Urinary bladder (tissue), 4 donors: ENCODE results near the gene ACTA2. TPM values are rescaled to one million over a fixed set of nuclear protein-coding genes. Genes with fewer than 3 reads are reported as not detected.
"Not testable (repeated sequence)": the region's sequence is repeated elsewhere in the genome, so short reads cannot be mapped to it uniquely, and the experiment has no call there.

Experiments used
- DNase-seq: peaks from one replicate; pipeline ENCODE4 v3.0.0-alpha.2; 2015; ENCODE audit errors: extremely low spot score
- H3K27ac ChIP-seq: one replicate; pipeline ENCODE4 v1.5.1; 2013; ENCODE audit warnings: low read depth, mild to moderate bottlenecking, moderate library complexity
- H3K36me3 ChIP-seq: one replicate; pipeline ENCODE4 v1.6.1; 2013; ENCODE audit warnings: mild to moderate bottlenecking, moderate library complexity; ENCODE audit not compliant: insufficient read depth
- H3K4me1 ChIP-seq: one replicate; pipeline ENCODE4 v1.6.1; 2013; ENCODE audit warnings: mild to moderate bottlenecking, moderate library complexity; ENCODE audit not compliant: insufficient read depth
- H3K4me3 ChIP-seq: one replicate; pipeline ENCODE4 v1.5.1; 2013; ENCODE audit warnings: low read depth, low read length
- WGBS: extraction: QIAGEN DNeasy Blood & Tissue Kit; methylation state at CpG from one replicate; pipeline ENCODE4 v1.1.7; 2013; 5-methylcytosine and 5-hydroxymethylcytosine counted together
- polyA plus RNA-seq: library from polyadenylated mRNA; stranded (reverse); fragments of 200-250 nt; gene quantifications from one replicate; pipeline ENCODE4 v1.2.3, GENCODE V29; 2013
- total RNA-seq: library from RNA; depleted of rRNA; stranded (reverse); fragments of >200 nt; gene quantifications from one replicate; pipeline ENCODE4 v1.2.3, GENCODE V29; 2014
- donor health status: healthy with polysubstance abuse.
- donor health status: healthy.

The ACTA2 gene
- total and polyA plus RNA-seq, 2 donors: 3,971 to 6,755 TPM

- Histone ChIP-seq H3K4me1 (no peaks in the 10 kb centered on the region), H3K4me3 (no peak overlapping the region), H3K27ac (no peak overlapping the region), H3K36me3 (no peaks in the 10 kb centered on the region)
- WGBS: 46% methylated on average over 2 of the region's 2 CpGs
- DNase-seq: no peak
Measured at GRCh38 chr10:88933564-88933963, 19.0 kb downstream of the ACTA2 start.

- Histone ChIP-seq H3K4me1 (no peaks in the 10 kb centered on the region), H3K27ac (no peak overlapping the region), H3K36me3 (no peaks in the 10 kb centered on the region), H3K4me3 (no peak overlapping the region)
- WGBS: 29% methylated on average over 7 of the region's 7 CpGs
- DNase-seq: no peak
Measured at GRCh38 chr10:88932539-88933256, 19.9 kb downstream of the ACTA2 start.

- 66% methylated on average over 5 of the region's 5 CpGs for WGBS
- H3K27ac ChIP-seq, DNase-seq, H3K4me3 ChIP-seq, H3K36me3 ChIP-seq, H3K4me1 ChIP-seq: not testable (repeated sequence)
Measured at GRCh38 chr10:88932029-88932428, 20.5 kb downstream of the ACTA2 start.

- Histone ChIP-seq H3K36me3 (no peaks in the 10 kb centered on the region), H3K4me1 (no peaks in the 10 kb centered on the region), H3K4me3 (no peak overlapping the region), H3K27ac (peak overlapping the region; percentile 28)
- WGBS: 47% methylated on average over 1 of the region's 1 CpG
- DNase-seq: no peak
Measured at GRCh38 chr10:88931548-88931947, 21.0 kb downstream of the ACTA2 start.

DNA sequence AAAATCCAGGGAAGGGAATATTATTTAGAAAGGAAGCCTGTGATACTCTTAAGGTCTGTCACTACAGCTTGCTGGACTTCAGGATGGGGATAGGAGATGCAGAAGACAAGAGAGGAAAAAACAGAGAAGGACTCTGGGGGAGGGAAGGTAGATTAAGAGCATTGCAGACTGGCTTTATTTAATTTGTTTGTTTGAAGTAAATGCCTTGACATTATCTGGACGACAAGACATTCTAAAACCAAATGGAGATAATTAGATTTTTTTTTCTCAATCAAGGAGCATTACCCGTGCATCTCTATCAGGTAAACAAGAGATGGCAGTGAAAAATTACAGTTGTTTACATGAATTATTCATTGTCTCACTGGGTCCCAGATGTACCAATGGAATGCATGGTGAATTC, 24.3 kb downstream of the ACTA2 start:
- no peak for DNase-seq
- 49% methylated on average over 2 of the region's 2 CpGs for WGBS

DNA sequence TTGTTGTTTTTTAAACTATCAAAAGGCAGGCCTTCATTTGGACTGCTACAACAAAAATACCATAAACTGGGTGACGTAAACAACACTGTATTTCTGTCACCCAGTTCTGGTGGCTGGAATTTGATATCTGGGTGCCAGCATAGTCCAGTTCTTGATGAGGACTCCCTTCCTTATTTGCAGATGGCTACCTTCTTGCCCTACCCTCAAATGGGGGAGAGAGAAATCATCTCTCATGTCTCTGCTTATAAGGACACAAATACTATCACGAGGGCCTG, 25.2 kb downstream of the ACTA2 start:
- no peak for DNase-seq
- Histone ChIP-seq H3K27ac (peak overlapping the region; percentile 2), H3K4me3 (no peak overlapping the region), H3K36me3 (no peaks in the 10 kb centered on the region), H3K4me1 (no peaks in the 10 kb centered on the region)
- 55% methylated on average over 2 of the region's 2 CpGs for WGBS

More for the DNA sequence above, 24.3 kb downstream of the ACTA2 start:
- Histone ChIP-seq H3K27ac (no peak overlapping the region), H3K36me3 (no peaks in the 10 kb centered on the region), H3K4me1 (no peaks in the 10 kb centered on the region), H3K4me3 (no peak overlapping the region)

- Histone ChIP-seq H3K36me3 (no peaks in the 10 kb centered on the region), H3K27ac (no peak overlapping the region), H3K4me1 (no peaks in the 10 kb centered on the region), H3K4me3 (no peak overlapping the region)
- DNase-seq: no peak
- 26% methylated on average over 6 of the region's 6 CpGs for WGBS
Measured at GRCh38 chr10:88926566-88927415, 25.8 kb downstream of the ACTA2 start.

- Histone ChIP-seq H3K27ac (no peak overlapping the region), H3K36me3 (no peaks in the 10 kb centered on the region), H3K4me1 (no peaks in the 10 kb centered on the region), H3K4me3 (no peak overlapping the region)
- DNase-seq: no peak
Measured at GRCh38 chr10:88923520-88923919, 29.1 kb downstream of the ACTA2 start.

GRCh38 chr10:88922041-88922440, 30.5 kb downstream of the ACTA2 start:
- Histone ChIP-seq H3K4me3 (no peak overlapping the region), H3K27ac (no peak overlapping the region), H3K4me1 (no peaks in the 10 kb centered on the region), H3K36me3 (no peaks in the 10 kb centered on the region)
- WGBS: 82% methylated on average over 2 of the region's 2 CpGs
- no peak for DNase-seq

GRCh38 chr10:88920986-88921593, 31.5 kb downstream of the ACTA2 start:
- no peak overlapping the region for H3K27ac ChIP-seq

GRCh38 chr10:88920198-88920597, 32.4 kb downstream of the ACTA2 start:
- Histone ChIP-seq H3K27ac (no peak overlapping the region), H3K36me3 (peaks cover 2% of the 10 kb centered on the region), H3K4me3 (no peak overlapping the region), H3K4me1 (no peaks in the 10 kb centered on the region)
- no peak for DNase-seq
- 48% methylated on average over 2 of the region's 2 CpGs for WGBS

More at GRCh38 chr10:88920986-88921593, 31.5 kb downstream of the ACTA2 start:
- Histone ChIP-seq H3K4me1 (no peaks in the 10 kb centered on the region), H3K36me3 (no peaks in the 10 kb centered on the region), H3K4me3 (no peak overlapping the region)
- WGBS: 67% methylated on average over 3 of the region's 3 CpGs
- no peak for DNase-seq

DNA sequence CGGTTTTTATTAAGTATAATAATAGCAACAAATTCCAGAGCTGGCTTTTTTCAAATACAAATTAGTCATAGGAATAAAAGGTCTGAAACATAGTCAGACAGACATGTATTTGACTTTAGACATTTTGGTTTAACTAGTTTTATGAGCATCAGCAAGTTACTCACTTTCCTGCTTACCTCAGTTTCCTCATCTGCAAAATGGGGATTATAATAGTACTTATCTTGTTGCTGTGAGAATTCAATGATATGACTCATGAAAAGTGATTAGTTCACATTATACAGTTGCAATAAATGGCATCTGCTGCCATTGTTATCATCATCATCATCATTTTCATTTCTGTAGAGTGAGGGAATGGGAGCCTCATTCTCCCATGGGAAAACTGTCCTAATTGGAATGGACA, 33.5 kb downstream of the ACTA2 start:
- no peak overlapping the region for H3K27ac ChIP-seq
- no peaks in the 10 kb centered on the region for H3K4me1 ChIP-seq
- no peak overlapping the region for H3K4me3 ChIP-seq
- 62% methylated on average over 1 of the region's 1 CpG for WGBS
- DNase-seq: no peak
- H3K36me3 ChIP-seq: peaks cover 2% of the 10 kb centered on the region

DNA sequence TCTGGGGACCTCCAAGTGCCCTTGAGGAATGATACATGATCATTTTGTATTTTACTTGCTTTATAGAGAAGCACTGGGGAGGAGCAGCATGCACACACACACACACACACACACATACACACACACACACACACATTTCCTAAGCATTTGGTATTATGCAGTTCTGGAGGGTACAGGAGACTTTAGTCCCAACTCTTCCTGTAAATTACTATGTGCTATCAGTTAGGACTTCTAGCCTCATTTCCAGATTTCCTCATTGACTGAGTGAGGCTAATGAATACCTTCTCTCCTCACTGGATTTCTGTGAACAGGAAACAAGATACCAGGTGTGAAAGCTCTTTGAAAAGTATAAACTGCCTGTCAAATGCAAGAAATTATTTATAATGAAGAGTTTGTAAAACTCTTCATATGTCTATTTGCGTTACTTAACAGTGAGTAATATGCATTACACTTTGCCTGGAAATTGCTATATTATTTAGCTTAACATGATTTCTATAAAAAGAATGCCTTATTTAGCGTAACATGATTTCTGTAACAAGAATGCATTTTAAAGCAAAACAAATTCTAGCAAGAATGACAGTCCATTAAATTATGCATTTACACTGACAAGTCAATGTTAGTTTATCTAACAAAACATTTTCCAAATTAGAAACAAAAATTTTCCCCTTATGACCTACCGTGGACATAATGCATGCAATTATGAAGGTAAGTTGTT, 34.2 kb downstream of the ACTA2 start:
- H3K27ac ChIP-seq: no peak overlapping the region
- peaks cover 2% of the 10 kb centered on the region for H3K36me3 ChIP-seq
- DNase-seq: no peak
- 96% methylated on average over 3 of the region's 3 CpGs for WGBS
- no peaks in the 10 kb centered on the region for H3K4me1 ChIP-seq
- H3K4me3 ChIP-seq: no peak overlapping the region
